Measurements from ENCODE around the gene AKT1S1. TPM values are rescaled to one million over a fixed set of nuclear protein-coding genes. Genes with fewer than 3 reads are reported as not detected.

Gene AKT1S1
- total RNA-seq, 1 experiment from 2014 or later, result 15.3 TPM

GRCh38 chr19:49854378-49855263, 22.5 kb downstream of the AKT1S1 start:
- no peak for DNase-seq (ENCODE audit: low read depth)

GRCh38 chr19:49853852-49854377, 23.2 kb downstream of the AKT1S1 start:
- DNase-seq (ENCODE audit: low read depth), result no peak

- no peak for DNase-seq (ENCODE audit: low read depth)
Observed at GRCh38 chr19:49852631-49853126, 24.5 kb downstream of the AKT1S1 start.

GRCh38 chr19:49851456-49852259, 25.5 kb downstream of the AKT1S1 start:
- DNase-seq (ENCODE audit: low read depth), result no peak

- peak; percentile 92 for DNase-seq (ENCODE audit: low read depth)
Observed at GRCh38 chr19:49850487-49851342, 26.4 kb downstream of the AKT1S1 start, which contains the start of gene PTOV1. Gene PTOV1 (plus strand): TSS chr19:49851159.

GRCh38 chr19:49850221-49850486, 27.0 kb downstream of the AKT1S1 start:
- DNase-seq (ENCODE audit: low read depth), result no peak

- DNase-seq (ENCODE audit: low read depth), result no peak
Observed at GRCh38 chr19:49849433-49850220, 27.5 kb downstream of the AKT1S1 start.

- no peak for DNase-seq (ENCODE audit: low read depth)
Observed at GRCh38 chr19:49848938-49849337, 28.2 kb downstream of the AKT1S1 start.

GRCh38 chr19:49847731-49848696, 29.1 kb downstream of the AKT1S1 start:
- peak; percentile 93 for DNase-seq (ENCODE audit: low read depth)

GRCh38 chr19:49846408-49846807, 30.7 kb downstream of the AKT1S1 start:
- DNase-seq (ENCODE audit: low read depth), result no peak

- DNase-seq (ENCODE audit: low read depth), result no peak
Observed at GRCh38 chr19:49845414-49845813, 31.7 kb downstream of the AKT1S1 start.

- no peak for DNase-seq (ENCODE audit: low read depth)
Observed at GRCh38 chr19:49844138-49845095, 32.7 kb downstream of the AKT1S1 start.

GRCh38 chr19:49843265-49843664, 33.9 kb downstream of the AKT1S1 start:
- DNase-seq (ENCODE audit: low read depth), result no peak

- DNase-seq (ENCODE audit: low read depth), result no peak
Observed at GRCh38 chr19:49840736-49841249, 36.4 kb downstream of the AKT1S1 start.

GRCh38 chr19:49840321-49840720, 36.8 kb downstream of the AKT1S1 start:
- no peak for DNase-seq (ENCODE audit: low read depth)

- DNase-seq (ENCODE audit: low read depth), result no peak
Observed at GRCh38 chr19:49839713-49840112, 37.4 kb downstream of the AKT1S1 start.

GRCh38 chr19:49838885-49839588, 38.1 kb downstream of the AKT1S1 start:
- no peak for DNase-seq (ENCODE audit: low read depth)
